HG03095 (cell line): ENCODE measurements around the gene CLCN1.
"Not testable (repeated sequence)": the region's sequence is repeated elsewhere in the genome, so short reads cannot be mapped to it uniquely, and the experiment has no call there.

Experiments
- ATAC-seq: cut with Tn5 transposase; IDR thresholded peaks from one replicate; pipeline ENCODE4 v1.9.1; 2021; ENCODE audit warnings: moderate library complexity; ENCODE audit not compliant: unreplicated experiment

CLCN1 gene

DNA sequence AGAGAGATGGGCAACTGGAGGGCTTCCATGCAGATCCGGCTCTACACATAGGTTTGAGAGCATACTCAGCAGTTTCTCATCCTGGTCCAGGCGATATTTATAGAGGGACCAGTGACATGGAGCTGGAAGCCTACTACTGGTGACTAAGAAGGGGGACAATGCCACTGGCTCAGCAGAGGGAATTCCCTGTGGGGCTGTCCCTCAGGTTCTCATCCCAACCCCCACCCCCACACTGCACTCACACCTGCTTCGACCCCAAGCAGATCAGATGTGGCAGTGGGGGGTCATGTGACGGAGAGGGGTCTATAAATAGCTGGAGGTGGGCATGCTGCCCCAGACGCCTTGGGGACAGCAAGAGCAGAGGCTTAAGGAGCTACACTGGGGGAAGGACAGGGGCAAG, at the start of gene CLCN1:
CLCN1 (plus strand) TSS at position 336 of the 400 bp plus-strand sequence. CDS start 102 bp downstream, outside the sequence.
- no peak for ATAC-seq

DNA sequence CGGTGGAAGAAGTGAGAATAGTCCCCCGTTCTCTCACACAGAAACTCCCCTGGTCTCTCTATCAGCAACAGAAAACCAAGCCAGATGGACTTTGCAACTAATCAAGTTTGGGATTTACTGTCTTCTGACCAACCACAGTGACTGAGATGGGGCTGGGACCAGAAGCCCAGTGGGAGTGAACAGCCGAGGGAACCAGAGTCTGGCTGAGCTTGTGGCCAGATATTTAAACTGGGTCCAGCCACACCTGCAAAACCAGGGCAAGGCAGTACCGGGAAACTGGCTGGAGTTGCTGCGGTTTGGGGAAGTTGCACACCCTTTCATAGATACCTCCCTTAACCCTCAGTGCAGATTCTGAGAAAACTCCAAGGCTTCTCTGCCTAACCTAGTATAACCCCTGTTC, 46.7 kb upstream of the CLCN1 start:
- ATAC-seq, result no peak

DNA sequence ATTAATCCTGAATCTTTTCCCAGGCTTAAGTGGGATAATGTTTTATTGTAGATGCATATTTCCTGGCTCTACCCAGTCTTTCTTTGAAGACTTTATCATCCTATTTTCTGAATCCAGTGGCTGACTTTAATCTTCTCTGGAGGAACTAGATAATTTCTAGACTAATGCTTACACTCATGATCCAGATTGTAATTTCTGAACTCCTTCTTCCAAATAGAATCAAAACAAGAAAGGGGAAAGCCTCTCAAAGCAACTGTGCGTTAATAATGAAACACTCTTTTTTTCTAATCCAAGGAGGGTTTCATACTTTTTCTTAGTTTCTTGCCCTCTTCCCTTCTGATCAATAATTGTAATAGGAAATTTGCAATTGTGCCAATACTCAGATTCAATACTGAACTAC, 44.7 kb upstream of the CLCN1 start:
- ATAC-seq, result no peak

DNA sequence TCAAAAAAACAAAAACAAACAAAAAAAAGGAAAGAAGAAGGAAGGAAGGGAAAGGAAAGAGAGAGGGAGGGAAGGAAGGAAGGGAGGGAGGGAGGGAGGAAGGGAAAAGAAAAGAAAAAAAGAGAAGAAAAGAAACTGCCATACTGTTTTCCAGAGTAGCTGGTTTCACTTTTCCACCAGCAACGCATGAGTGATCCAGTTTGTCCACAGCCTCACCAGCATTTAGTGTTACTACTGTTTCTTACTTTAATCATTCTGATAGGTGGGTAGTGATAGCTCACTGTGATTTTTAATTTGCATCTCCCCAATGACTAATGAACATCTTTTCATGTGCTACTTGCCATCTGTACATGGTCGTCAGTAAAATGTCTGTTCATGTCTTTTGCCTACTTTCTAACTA, 43.0 kb upstream of the CLCN1 start:
- ATAC-seq, result no peak

DNA sequence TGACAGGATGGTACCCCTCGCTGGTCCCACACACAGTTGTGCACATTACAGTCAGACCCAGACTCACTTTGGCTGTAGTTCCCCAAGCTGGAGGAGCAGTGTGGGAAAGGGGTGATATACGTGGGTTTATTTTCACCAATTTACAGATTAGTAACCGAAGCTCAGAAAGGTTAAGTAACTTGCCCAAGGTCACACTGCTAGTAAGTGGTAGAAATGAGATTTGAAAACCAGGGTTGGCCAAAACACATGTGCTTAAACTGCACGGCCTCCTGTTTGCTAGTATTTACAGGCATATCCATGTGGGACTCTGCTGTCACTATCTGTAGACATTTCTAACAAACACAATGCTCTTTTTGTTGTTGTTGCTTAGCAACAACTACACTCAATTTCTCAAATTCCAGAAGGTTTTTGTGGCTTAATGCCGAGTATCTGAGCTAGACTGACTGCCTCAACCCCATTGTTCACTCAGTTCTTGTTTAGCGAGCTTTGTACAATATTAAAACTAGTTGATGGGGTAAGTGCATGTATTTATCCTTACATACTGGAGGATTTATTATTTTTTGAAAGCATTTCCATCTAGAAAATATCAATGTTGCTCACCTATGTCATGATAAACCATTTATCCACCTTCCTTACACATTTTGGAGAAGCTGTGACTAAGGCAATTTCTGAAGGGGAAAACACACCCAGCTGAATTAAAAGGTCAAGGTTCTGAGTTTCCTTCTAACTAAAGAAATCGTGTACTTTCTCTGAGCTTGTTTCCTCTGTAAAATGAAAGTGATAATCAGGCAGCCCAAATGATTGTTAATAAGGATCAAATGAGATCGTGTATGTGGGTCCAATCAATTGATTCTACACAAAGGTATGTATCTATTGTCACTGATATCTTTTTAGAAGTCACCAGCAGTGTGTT, 36.5 kb upstream of the CLCN1 start:
- ATAC-seq, result no peak

DNA sequence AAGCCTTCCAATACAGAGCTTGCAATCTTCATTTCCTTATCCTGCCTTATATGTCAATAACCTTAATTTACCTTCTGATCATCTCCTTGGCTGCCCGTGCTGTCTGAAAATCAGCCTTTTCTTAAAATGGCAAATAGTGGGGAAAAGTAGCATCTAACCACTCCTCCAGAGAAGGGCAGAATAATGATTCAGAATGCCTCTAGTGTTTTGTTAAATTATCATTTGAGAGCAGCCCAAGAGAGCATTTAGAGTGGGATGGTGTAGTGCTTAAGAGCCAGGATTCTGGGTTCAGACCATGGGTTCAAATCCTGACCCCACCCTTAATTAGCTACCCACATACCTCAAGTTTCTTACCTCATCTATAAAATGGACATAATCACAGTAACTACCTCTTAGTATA, 35.8 kb upstream of the CLCN1 start:
- no peak for ATAC-seq

DNA sequence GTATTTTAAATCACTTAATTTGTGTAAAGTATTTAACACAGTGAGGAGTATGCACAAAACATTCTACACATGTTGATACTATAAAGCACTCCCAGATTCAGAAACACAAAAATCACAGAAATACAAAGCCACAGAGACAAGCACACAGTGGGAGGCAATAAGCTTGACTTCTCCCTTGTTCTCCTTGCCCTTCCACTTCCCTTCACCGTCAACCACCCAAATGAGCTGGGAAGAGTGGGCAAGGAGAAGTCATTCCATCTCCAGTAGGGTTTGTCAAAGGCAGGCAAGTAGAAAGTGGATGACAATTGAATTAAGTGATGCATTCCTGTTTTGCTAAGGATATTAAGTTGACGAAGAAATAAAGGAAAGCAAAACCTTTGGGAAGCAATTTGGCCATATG, 35.3 kb upstream of the CLCN1 start:
- no peak for ATAC-seq

DNA sequence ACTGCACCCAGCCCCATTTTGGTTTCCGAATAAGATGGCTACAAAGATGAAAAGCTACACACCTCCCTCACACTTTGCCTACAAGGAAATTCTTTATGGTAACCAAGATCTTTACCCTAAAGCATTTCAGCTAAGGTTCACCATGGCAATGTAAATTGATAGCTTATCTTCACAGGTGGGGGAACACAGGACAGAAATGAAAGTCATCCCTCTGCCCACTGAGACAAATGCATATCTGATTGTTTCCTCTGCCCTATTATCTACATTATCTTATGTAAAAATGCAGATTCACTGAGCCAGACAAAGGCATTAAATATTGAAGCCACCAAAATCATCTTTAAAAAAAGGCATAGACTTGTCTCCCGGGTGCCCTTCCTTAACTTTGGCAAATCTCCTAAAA, 34.4 kb upstream of the CLCN1 start:
- ATAC-seq, result no peak

DNA sequence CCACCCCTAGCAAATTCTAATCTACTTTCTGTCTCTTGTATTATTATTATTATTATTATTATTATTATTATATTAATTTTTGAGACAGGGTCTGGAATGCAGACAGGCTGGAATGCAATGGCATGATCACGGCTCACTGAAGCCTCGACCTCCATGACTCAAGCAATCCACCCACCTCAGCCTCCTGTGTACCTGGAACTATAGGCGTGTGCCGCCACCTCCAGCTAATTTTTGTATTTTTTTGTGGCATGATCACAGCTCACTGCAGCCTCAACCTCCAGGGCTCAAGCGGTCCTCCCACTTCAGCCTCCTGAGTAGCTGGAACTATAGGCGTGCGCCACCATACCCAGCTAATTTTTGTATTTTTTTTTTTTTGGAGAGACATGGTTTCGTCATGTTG, 33.8 kb upstream of the CLCN1 start:
- no peak for ATAC-seq

DNA sequence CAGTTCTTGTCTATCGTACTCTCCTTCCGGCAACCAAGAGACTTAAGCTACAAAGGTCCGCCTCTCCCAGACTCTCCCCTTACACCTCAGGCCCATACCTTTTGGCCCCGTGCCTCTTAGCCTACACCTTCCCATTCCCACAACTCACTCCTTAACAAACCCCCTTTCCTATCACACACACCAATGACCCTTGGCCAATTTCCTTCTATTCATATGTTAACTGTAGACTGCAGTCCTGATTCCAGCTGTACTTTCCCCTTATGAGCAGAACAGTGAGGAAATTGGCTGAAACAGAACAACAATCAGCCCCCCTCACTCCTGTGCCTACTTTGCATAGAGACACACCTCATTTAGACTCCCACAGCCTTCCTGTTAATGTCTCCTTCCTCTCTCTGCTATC, 32.5 kb upstream of the CLCN1 start:
- ATAC-seq, result no peak

DNA sequence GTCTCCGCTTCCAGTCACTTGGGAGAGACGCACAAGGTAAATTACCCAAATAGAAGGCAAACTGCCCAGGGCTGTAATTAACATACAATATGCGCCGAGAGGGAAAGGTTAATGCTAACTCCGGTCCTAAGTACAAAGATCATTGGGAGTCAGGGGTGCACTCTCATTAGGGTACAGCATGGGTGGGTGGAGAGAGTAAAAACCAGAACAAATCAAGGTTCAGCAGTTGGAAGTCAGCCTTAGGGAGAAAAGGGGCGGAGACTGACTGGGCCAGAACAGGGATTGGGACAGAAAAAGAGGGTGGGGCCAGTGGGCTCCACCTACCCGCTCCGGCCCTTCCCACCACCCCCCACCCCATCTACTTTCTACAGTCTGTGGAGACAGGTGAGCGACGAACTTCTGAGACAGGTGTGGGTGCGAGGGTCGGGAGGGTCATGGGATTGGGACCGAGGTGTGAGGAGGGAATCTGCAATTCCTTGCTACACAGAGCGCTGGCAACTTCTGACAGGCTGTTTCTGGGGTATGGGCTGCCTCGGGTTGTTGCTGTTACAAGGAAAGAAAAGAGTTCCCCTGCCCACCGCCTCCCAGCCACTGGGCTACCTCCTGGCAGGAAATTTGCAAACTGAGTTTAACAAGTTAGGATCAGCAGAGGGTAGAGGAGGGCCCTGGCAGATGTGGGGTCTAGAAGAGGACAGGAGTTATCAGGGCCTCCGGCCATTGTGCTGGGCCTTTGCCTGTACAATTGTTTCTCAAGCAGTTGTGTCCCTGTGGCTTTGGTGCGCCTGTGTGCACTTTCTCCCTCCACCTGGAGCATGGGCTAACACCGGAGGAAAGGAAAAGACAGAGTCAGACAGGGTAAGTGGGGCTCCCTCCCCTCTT, 31.1 kb upstream of the CLCN1 start, which contains the start of gene TMEM139:
TMEM139 (plus strand) TSS at position 368 of the 879 bp plus-strand sequence. CDS start 1,000 bp downstream, outside the sequence.
- ATAC-seq, result no peak

DNA sequence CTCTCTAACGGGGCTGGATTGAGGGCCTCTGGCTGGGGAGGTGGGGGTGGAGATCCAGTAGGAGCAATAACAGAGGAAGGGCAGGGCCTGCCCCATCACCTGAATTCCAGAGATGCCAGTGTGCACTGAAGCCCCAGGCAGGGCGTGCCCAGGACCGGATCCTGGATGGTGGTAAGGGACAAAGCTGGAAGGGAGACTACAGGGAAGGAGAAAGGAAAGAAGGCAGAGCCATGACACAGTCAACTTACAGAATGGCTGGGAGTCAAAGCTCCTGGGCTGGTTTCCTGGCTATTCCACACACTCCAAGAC, 30.5 kb upstream of the CLCN1 start:
- no peak for ATAC-seq

DNA sequence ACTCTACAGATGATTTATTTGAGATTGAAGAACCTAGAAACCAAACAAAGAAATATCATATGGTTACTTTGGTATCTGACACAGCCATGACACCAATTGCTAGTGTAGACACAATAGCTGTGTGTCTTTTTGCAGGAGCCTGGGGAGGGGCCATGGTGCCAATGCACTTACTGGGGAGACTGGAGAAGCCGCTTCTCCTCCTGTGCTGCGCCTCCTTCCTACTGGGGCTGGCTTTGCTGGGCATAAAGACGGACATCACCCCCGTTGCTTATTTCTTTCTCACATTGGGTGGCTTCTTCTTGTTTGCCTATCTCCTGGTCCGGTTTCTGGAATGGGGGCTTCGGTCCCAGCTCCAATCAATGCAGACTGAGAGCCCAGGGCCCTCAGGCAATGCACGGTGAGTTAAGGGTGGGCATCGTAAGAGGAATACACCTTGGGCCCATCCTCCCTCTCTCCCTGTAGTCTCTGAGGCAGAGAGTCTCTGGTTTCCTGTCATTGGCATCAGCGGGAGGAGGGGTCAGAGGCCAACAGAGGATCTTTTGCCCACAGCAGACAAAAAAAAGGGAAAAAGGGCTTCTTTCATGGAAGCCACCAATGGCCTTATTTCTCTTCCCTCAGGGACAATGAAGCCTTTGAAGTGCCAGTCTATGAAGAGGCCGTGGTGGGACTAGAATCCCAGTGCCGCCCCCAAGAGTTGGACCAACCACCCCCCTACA, 29.9 kb upstream of the CLCN1 start:
- ATAC-seq, result no peak

DNA sequence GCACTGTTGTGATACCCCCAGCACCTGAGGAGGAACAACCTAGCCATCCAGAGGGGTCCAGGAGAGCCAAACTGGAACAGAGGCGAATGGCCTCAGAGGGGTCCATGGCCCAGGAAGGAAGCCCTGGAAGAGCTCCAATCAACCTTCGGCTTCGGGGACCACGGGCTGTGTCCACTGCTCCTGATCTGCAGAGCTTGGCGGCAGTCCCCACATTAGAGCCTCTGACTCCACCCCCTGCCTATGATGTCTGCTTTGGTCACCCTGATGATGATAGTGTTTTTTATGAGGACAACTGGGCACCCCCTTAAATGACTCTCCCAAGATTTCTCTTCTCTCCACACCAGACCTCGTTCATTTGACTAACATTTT, 29.4 kb upstream of the CLCN1 start:
- no peak for ATAC-seq

DNA sequence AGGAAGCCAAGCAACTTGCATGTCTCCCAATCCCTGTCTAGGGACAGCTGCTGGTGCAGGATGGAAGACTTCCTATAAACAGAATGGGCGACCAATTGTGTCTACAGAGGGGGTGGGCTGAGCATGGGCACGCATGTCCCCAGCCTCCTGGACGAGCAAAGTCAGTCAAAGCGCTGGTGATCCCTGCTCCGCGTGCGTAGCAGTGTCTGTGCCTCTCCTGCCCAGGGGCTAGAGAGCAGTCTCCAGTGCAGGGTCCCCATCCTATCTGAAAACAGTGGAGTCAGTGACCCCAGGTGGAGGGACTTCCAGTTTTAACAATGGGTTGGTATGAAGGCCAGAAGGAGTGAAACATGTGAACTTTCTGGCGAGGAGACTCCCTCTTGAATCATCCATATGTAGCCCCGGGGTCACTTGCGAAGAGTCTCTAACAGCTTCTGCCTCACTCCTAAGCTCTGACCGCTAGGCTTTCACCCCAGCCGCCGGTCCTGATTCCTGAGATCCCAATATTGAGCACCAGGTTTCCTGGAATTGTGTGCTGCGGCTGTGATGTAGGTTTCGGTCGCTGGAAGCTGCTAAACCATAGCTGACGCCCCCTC, 28.5 kb upstream of the CLCN1 start:
- ATAC-seq, result no peak

DNA sequence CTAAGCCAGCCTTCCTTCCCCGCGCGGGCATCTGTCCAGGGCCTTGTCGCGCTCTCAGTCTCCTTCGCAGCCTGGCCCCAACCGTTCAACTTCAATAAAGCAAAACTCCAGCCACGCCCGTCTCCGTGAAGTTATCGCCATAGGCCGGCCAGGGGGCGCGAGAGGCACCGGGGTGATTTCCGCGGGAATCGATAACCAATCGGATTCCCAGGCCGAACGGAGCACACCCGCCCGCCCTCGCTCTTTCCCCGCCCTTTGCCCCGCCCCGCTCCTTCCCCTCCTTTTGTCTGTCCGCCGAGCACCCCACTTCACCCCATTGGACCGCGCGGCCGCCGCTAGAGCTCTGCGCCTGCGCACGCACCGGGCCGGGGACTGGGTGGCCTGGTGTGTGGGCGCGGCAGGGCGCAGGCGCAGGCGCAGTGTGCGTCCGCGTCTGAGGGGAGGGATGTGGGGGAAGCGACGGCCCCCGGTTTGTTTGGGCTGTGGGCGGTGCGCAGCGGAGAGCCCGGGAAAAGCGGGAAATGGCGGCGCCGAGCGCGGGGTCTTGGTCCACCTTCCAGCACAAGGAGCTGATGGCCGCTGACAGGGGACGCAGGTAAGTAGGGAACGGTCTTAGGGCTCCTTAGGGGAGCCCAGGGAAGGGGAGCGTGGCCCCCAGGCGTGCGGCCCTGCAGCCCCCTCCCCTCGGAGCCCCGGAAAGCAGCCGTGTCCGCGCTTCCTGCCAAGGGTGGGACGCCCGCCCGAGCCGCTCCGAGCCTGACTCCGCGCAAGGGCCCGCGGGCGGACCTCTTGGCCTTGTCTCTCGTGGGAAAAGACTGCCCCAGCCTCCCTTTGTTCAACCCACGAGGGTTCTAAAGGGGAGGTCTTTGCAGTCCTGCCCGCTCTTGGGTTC, 27.7 kb upstream of the CLCN1 start, which contains the start of gene CASP2:
CASP2 (plus strand) TSS at position 417 of the 892 bp plus-strand sequence; CDS start at position 522, 105 bp downstream.
- ATAC-seq, result peak; percentile 85

DNA sequence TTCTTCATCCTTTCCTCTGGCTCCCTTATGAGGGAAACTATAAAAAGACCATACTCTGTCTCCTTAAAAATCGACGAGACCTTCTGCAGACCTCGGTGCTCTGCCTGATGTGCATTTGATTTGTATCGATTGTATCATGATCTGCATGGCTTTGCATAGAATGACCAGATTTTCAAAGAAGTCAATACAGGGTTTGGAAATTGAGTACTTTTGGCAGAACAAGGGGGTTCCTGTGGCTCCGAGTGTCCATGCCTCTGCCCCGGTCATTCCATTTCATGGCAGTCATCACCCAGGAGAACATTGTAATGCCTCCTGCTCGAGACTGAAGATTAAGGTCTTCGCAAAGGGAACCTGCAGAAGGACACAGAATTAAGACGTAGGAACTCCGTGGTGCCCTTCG, 27.1 kb upstream of the CLCN1 start:
- ATAC-seq, result no peak

DNA sequence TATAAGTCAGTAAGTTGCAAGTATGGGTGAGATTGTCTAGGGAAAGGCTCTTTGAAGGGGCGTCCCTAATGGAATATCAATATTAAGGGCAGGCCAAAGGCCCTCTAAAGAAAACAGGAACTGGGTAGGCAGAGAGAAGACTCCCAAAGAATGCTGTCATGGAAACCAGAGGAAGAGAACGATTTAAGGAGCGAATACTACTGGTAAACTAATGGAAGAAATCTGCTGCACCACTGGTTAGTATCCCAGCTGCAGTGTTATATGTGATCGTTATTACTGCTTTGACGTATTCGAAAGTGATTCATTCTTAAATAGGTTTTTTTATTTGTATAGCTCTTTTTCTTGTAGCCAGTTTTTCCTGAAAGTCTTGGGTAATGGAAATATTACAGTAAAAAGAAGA, 26.5 kb upstream of the CLCN1 start:
- ATAC-seq, result no peak

DNA sequence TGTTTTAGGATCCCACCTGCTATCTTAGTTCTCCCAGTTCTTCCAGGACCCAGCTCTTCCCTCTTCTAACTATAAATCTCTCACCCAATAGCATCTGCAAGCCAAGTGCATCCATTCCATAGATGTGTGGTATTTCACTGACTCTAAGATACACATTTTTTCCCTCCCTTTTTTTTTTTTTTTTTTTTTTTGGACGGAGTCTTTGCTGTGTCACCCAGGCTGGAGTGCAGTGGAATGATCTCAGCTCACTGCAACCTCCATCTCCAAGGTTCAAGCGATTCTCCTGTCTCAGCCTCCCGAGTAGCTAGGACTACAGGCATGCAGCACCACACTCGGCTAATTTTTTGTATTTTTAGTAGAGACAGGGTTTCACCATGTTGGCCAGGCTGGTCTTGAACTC, 26.0 kb upstream of the CLCN1 start:
- ATAC-seq, result not testable (repeated sequence)

DNA sequence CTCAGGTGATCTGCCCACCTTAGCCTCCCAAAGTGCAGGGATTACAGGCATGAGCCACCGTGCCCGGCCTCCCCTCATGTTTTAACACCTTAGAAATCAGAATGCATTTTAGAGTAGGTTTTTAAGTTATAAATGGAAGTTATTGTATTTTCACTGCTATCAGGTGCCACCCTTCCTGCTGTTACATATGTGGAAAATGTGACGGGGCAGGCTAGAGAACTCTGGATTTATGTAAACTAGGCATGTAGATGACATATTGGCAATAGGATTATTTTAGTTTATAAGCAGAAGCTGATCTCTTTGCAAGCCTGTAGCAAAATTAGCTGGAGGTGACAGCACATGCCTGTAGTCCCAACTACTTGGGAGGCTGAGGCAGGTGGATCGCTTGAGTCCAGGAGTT, 25.6 kb upstream of the CLCN1 start:
- ATAC-seq, result no peak
